Measurements from ENCODE around the gene RNF217.

GRCh38 chr6:124996411-124996810 lies 34.2 kb downstream of the RNF217 start:
- no peak for TF ChIP-seq POLR2A (IDR thresholded peaks at IDR 0.05; ENCODE audit: low read depth, low read length)
- TF ChIP-seq POLR2AphosphoS5 (IDR thresholded peaks at IDR 0.05; ENCODE audit: low read depth, low read length), result no peak

Data from GM12892 (cell line).